Measurements from ENCODE around the gene CHST8. TPM values are rescaled to one million over a fixed set of nuclear protein-coding genes. Genes with fewer than 3 reads are reported as not detected.

The CHST8 gene
- total and polyA plus RNA-seq, 2 experiments from 2014 or later, result 9.3 to 38.2 TPM

DNA sequence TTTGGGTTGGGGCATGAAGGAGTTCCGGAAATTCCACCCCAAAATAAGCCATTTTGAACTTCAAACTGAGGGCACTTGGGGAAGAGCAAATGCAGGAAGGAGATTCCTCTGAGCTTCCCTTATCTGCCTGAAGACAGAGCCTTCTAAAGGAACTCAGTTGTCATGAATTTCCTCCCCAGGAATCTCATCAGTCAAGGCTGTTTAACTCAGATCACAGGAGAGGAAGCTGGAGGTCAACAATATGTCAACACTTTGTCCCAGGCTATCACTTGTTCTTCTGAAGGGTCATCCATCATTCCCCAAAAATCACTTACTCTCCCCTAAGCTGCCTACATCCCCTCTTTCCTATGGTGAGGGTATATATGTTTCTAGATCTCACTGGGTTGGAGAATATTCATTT, 26.0 kb upstream of the CHST8 start:
- Histone ChIP-seq H3F3A (replicated peaks; ENCODE audit: low read depth) (no peaks in the 10 kb centered on the region), H3K4me3 (no peak overlapping the region), H3K4me1 (ENCODE audit: insufficient read depth) (no peaks in the 10 kb centered on the region), H3K79me2 (replicated peaks; ENCODE audit: insufficient read depth) (no peaks in the 10 kb centered on the region), H4K20me1 (replicated peaks; ENCODE audit: insufficient read depth) (no peaks in the 10 kb centered on the region), H3K4me2 (no peak overlapping the region), H3K27ac (ENCODE audit: low read depth) (no peak overlapping the region), H3K27me3 (ENCODE audit: insufficient read depth) (no peaks in the 10 kb centered on the region), H3K9me2 (ENCODE audit: insufficient read depth) (no peaks in the 10 kb centered on the region), H3K36me3 (ENCODE audit: insufficient read depth) (0 out of 2 replicates have a peak, but pooled peaks cover under 1% of the 10 kb centered on the region), H2AFZ (0 out of 2 replicates have a peak overlapping the region, but pooled peaks have one; percentile 16)
- H3K27me3 Mint-ChIP-seq (ENCODE audit: insufficient read depth, low read depth, poor library complexity), result peaks cover 4% of the 10 kb centered on the region
- no peak for DNase-seq (ENCODE audit: low spot score)
- H3K27ac Mint-ChIP-seq, result no peak overlapping the region
- no peak overlapping the region for H3K4me3 Mint-ChIP-seq
- no peaks in the 10 kb centered on the region for H3K36me3 Mint-ChIP-seq (ENCODE audit: low read depth)
- TF ChIP-seq, protein P1, sequence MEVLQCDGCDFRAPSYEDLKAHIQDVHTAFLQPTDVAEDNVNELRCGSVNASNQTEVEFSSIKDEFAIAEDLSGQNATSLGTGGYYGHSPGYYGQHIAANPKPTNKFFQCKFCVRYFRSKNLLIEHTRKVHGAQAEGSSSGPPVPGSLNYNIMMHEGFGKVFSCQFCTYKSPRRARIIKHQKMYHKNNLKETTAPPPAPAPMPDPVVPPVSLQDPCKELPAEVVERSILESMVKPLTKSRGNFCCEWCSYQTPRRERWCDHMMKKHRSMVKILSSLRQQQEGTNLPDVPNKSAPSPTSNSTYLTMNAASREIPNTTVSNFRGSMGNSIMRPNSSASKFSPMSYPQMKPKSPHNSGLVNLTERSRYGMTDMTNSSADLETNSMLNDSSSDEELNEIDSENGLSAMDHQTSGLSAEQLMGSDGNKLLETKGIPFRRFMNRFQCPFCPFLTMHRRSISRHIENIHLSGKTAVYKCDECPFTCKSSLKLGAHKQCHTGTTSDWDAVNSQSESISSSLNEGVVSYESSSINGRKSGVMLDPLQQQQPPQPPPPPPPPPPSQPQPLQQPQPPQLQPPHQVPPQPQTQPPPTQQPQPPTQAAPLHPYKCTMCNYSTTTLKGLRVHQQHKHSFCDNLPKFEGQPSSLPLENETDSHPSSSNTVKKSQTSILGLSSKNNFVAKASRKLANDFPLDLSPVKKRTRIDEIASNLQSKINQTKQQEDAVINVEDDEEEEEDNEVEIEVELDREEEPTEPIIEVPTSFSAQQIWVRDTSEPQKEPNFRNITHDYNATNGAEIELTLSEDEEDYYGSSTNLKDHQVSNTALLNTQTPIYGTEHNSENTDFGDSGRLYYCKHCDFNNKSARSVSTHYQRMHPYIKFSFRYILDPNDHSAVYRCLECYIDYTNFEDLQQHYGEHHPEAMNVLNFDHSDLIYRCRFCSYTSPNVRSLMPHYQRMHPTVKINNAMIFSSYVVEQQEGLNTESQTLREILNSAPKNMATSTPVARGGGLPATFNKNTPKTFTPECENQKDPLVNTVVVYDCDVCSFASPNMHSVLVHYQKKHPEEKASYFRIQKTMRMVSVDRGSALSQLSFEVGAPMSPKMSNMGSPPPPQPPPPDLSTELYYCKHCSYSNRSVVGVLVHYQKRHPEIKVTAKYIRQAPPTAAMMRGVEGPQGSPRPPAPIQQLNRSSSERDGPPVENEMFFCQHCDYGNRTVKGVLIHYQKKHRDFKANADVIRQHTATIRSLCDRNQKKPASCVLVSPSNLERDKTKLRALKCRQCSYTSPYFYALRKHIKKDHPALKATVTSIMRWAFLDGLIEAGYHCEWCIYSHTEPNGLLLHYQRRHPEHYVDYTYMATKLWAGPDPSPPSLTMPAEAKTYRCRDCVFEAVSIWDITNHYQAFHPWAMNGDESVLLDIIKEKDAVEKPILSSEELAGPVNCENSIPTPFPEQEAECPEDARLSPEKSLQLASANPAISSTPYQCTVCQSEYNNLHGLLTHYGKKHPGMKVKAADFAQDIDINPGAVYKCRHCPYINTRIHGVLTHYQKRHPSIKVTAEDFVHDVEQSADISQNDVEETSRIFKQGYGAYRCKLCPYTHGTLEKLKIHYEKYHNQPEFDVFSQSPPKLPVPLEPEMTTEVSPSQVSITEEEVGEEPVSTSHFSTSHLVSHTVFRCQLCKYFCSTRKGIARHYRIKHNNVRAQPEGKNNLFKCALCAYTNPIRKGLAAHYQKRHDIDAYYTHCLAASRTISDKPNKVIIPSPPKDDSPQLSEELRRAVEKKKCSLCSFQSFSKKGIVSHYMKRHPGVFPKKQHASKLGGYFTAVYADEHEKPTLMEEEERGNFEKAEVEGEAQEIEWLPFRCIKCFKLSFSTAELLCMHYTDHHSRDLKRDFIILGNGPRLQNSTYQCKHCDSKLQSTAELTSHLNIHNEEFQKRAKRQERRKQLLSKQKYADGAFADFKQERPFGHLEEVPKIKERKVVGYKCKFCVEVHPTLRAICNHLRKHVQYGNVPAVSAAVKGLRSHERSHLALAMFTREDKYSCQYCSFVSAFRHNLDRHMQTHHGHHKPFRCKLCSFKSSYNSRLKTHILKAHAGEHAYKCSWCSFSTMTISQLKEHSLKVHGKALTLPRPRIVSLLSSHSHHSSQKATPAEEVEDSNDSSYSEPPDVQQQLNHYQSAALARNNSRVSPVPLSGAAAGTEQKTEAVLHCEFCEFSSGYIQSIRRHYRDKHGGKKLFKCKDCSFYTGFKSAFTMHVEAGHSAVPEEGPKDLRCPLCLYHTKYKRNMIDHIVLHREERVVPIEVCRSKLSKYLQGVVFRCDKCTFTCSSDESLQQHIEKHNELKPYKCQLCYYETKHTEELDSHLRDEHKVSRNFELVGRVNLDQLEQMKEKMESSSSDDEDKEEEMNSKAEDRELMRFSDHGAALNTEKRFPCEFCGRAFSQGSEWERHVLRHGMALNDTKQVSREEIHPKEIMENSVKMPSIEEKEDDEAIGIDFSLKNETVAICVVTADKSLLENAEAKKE (CRISPR knock-in tag; IDR thresholded peaks at IDR 0.05), result no peak
- TF ChIP-seq ZNF331 (CRISPR knock-in tag; IDR thresholded peaks at IDR 0.05; ENCODE audit: low read depth) (no peak), CREB1 (CRISPR knock-in tag; IDR thresholded peaks at IDR 0.05; ENCODE audit: low read depth) (no peak), EZH2phosphoT487 (IDR thresholded peaks at IDR 0.05; ENCODE audit: unreplicated experiment) (no peak), EZH2 (IDR thresholded peaks at IDR 0.05; ENCODE audit: low read depth, unreplicated experiment) (no peak), JUNB (IDR thresholded peaks at IDR 0.05; ENCODE audit: unreplicated experiment) (no peak), POLR2AphosphoS5 (IDR thresholded peaks at IDR 0.05; ENCODE audit: low read depth) (no peak), STAT1 (IDR thresholded peaks at IDR 0.05; ENCODE audit: unreplicated experiment) (no peak), NANOG (IDR thresholded peaks at IDR 0.05; ENCODE audit: borderline replicate concordance) (no peak), ZNF114 (CRISPR knock-in tag; IDR thresholded peaks at IDR 0.05) (no peak)
- TF ChIP-seq, protein P2, sequence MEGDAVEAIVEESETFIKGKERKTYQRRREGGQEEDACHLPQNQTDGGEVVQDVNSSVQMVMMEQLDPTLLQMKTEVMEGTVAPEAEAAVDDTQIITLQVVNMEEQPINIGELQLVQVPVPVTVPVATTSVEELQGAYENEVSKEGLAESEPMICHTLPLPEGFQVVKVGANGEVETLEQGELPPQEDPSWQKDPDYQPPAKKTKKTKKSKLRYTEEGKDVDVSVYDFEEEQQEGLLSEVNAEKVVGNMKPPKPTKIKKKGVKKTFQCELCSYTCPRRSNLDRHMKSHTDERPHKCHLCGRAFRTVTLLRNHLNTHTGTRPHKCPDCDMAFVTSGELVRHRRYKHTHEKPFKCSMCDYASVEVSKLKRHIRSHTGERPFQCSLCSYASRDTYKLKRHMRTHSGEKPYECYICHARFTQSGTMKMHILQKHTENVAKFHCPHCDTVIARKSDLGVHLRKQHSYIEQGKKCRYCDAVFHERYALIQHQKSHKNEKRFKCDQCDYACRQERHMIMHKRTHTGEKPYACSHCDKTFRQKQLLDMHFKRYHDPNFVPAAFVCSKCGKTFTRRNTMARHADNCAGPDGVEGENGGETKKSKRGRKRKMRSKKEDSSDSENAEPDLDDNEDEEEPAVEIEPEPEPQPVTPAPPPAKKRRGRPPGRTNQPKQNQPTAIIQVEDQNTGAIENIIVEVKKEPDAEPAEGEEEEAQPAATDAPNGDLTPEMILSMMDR (conservative IDR thresholded peaks at IDR 0.05; ENCODE audit: low read depth in 2 of 2), result no peak
- TF ChIP-seq, protein P3, sequence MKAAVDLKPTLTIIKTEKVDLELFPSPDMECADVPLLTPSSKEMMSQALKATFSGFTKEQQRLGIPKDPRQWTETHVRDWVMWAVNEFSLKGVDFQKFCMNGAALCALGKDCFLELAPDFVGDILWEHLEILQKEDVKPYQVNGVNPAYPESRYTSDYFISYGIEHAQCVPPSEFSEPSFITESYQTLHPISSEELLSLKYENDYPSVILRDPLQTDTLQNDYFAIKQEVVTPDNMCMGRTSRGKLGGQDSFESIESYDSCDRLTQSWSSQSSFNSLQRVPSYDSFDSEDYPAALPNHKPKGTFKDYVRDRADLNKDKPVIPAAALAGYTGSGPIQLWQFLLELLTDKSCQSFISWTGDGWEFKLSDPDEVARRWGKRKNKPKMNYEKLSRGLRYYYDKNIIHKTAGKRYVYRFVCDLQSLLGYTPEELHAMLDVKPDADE (IDR thresholded peaks at IDR 0.05), result no peak
- TF ChIP-seq, protein P4, sequence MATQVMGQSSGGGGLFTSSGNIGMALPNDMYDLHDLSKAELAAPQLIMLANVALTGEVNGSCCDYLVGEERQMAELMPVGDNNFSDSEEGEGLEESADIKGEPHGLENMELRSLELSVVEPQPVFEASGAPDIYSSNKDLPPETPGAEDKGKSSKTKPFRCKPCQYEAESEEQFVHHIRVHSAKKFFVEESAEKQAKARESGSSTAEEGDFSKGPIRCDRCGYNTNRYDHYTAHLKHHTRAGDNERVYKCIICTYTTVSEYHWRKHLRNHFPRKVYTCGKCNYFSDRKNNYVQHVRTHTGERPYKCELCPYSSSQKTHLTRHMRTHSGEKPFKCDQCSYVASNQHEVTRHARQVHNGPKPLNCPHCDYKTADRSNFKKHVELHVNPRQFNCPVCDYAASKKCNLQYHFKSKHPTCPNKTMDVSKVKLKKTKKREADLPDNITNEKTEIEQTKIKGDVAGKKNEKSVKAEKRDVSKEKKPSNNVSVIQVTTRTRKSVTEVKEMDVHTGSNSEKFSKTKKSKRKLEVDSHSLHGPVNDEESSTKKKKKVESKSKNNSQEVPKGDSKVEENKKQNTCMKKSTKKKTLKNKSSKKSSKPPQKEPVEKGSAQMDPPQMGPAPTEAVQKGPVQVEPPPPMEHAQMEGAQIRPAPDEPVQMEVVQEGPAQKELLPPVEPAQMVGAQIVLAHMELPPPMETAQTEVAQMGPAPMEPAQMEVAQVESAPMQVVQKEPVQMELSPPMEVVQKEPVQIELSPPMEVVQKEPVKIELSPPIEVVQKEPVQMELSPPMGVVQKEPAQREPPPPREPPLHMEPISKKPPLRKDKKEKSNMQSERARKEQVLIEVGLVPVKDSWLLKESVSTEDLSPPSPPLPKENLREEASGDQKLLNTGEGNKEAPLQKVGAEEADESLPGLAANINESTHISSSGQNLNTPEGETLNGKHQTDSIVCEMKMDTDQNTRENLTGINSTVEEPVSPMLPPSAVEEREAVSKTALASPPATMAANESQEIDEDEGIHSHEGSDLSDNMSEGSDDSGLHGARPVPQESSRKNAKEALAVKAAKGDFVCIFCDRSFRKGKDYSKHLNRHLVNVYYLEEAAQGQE (IDR thresholded peaks at IDR 0.05; ENCODE audit: unreplicated experiment), result no peak
- H3K9me3 Mint-ChIP-seq, result peaks cover 11% of the 10 kb centered on the region
- H3K4me1 Mint-ChIP-seq, result no peaks in the 10 kb centered on the region
- ATAC-seq, result no peak

All from GM23338 (cell line).